ENCODE results near the gene TBPL2.

- TF ChIP-seq PATZ1 (CRISPR knock-in tag; IDR thresholded peaks at IDR 0.05; ENCODE audit: borderline replicate concordance) (no peak), ISL1 (CRISPR knock-in tag; IDR thresholded peaks at IDR 0.05) (no peak), CSRNP3 (CRISPR knock-in tag; IDR thresholded peaks at IDR 0.05) (no peak), ZNF70 (CRISPR knock-in tag; IDR thresholded peaks at IDR 0.05) (no peak)
- TF ChIP-seq, protein P1, sequence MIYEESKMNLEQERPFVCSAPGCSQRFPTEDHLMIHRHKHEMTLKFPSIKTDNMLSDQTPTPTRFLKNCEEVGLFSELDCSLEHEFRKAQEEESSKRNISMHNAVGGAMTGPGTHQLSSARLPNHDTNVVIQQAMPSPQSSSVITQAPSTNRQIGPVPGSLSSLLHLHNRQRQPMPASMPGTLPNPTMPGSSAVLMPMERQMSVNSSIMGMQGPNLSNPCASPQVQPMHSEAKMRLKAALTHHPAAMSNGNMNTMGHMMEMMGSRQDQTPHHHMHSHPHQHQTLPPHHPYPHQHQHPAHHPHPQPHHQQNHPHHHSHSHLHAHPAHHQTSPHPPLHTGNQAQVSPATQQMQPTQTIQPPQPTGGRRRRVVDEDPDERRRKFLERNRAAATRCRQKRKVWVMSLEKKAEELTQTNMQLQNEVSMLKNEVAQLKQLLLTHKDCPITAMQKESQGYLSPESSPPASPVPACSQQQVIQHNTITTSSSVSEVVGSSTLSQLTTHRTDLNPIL (CRISPR knock-in tag; IDR thresholded peaks at IDR 0.05; ENCODE audit: low read depth): no peak
Observed at GRCh38 chr14:55457496-55457895, 17.1 kb upstream of the TBPL2 start.

Measured in SK-N-SH treated with all-trans-retinoic acid at 6 μM for 48 hours (cell line).